CD4-positive, alpha-beta T cell (primary cell): Measurements from ENCODE around the gene PTH1R. TPM values are rescaled to one million over a fixed set of nuclear protein-coding genes. Genes with fewer than 3 reads are reported as not detected.

Experiments used
- ATAC-seq: fragments of 200-7000 bp; cut with Tn5 transposase; one replicate; pipeline ENCODE4 v1.10.0; 2022; ENCODE audit warnings: mild to moderate bottlenecking; ENCODE audit not compliant: poor library complexity
- CTCF ChIA-PET: fragments of 350-600 bp; sonication (Branson Sonifier 250); formaldehyde crosslinking; loops from one replicate; lab custom pipeline; 2021; ENCODE audit warnings: antibody characterized with exemption, inconsistent platforms; lab: Charles Lee
- POLR2A ChIA-PET: fragments of 350-600 bp; sonication (Branson Sonifier 250); formaldehyde crosslinking; loops from one replicate; lab custom pipeline; 2021; ENCODE audit warnings: antibody characterized with exemption, inconsistent platforms; lab: Charles Lee
- DNase-seq, 14 experiments: peaks; one replicate each; pipeline ENCODE4 v3.0.0-alpha.2; 2013 to 2020; ENCODE audit warnings: mixed read lengths in 2 of 14
- H3K27ac ChIP-seq, 2 donors: one replicate each; pipeline versions ENCODE4 v1.5.1 to v1.7.0; 2013; ENCODE audit warnings: low read length in 2 of 2, low read depth in 1 of 2, mild to moderate bottlenecking in 1 of 2
- H3K27me3 ChIP-seq, 2 experiments: 1 replicate in 1 of 2; 2 replicates in 1 of 2; pipeline versions ENCODE4 v1.6.1 to v1.7.0; 2013; ENCODE audit warnings: low read length in 2 of 2, control low read depth in 1 of 2, mild to moderate bottlenecking in 1 of 2, moderate library complexity in 1 of 2; ENCODE audit not compliant: insufficient read depth in 2 of 2, control insufficient read depth in 1 of 2
- H3K36me3 ChIP-seq: one replicate; pipeline ENCODE4 v1.6.1; 2013; ENCODE audit warnings: low read length, control low read depth; ENCODE audit not compliant: insufficient read depth
- H3K4me1 ChIP-seq: one replicate; pipeline ENCODE4 v1.6.1; 2013; ENCODE audit warnings: low read length, control low read depth; ENCODE audit not compliant: insufficient read depth
- H3K4me3 ChIP-seq: one replicate; pipeline ENCODE4 v1.5.1; 2013; ENCODE audit warnings: mild to moderate bottlenecking, low read length, moderate library complexity
- H3K9me3 ChIP-seq, 2 experiments: 1 replicate in 1 of 2; 2 replicates in 1 of 2; pipeline versions ENCODE4 v1.6.1 to v1.7.0; 2013; ENCODE audit warnings: low read length in 2 of 2, mild to moderate bottlenecking in 2 of 2, control low read depth in 1 of 2, moderate library complexity in 1 of 2; ENCODE audit not compliant: control insufficient read depth in 1 of 2, insufficient read depth in 1 of 2
- H3K27ac Mint-ChIP-seq: one replicate; pipeline ENCODE4 v1.8.0; 2020; ENCODE audit warnings: mixed read lengths
- H3K27me3 Mint-ChIP-seq: one replicate; pipeline ENCODE4 v1.8.0; 2021; ENCODE audit warnings: mixed read lengths
- H3K36me3 Mint-ChIP-seq: one replicate; pipeline ENCODE4 v1.8.0; 2021; ENCODE audit warnings: low read depth, mixed read lengths
- H3K4me1 Mint-ChIP-seq: one replicate; pipeline ENCODE4 v1.8.0; 2021; ENCODE audit warnings: low read depth, mixed read lengths
- H3K4me3 Mint-ChIP-seq: one replicate; pipeline ENCODE4 v1.8.0; 2020; ENCODE audit warnings: mild to moderate bottlenecking, mixed read lengths
- H3K9me3 Mint-ChIP-seq: one replicate; pipeline ENCODE4 v1.8.0; 2020; ENCODE audit warnings: mixed read lengths
- intact Hi-C, 2 experiments: fragments of 100-400 bp; cut with DNase I in 1 of 2; cut with micrococcal nuclease in 1 of 2; formaldehyde crosslinking; loops; one replicate each; pipeline versions ENCODE4 v1.15.1 to v1.9.0; 2023 to 2025; cut with DNase I, micrococcal nuclease
- total RNA-seq, 174 experiments: library from RNA in 2 of 174; stranded (reverse) in 2 of 174; gene quantifications; one replicate each; pipeline ENCODE4 v1.2.3 and lab custom pipeline; 2021 to 2026
- TF ChIP-seq, protein P1 (sequence below): fragments of 200-600 bp; IDR thresholded peaks from one replicate; pipeline ENCODE4 v1.8.0; 2022; ENCODE audit warnings: antibody characterized with exemption, mild to moderate bottlenecking

PTH1R gene
- total RNA-seq, 2 experiments from 2014 or later: not detected

DNA sequence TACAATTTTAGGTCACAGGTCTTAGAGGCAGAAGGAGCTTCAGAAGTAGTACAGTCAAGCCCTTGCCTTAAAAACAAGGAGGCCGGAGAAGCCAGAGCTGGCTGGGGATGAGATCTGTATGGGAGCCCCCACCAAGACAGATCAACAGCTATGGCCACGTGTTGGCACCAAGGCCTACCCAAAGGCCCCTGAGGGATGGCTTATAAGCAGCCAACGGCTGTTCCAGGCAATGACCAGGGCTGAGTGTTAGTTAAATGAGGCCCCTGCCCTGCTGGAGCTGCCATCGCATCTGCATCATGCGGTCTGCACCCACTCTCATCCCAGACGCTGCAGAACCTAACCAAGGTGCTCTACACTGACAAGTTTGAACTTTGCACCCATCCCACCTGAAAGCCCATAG, 55.7 kb downstream of the PTH1R start:
- Histone ChIP-seq H3K9me3 (peaks cover 0 to 3% of the 10 kb centered on the region in 2 experiments), H3K36me3 (peaks cover 34% of the 10 kb centered on the region), H3K27me3 (no peaks in the 10 kb centered on the region), H3K4me1 (peaks cover 77% of the 10 kb centered on the region), H3K27ac (peak overlapping the region in 1 of 2 donors; percentile 32), H3K4me3 (no peak overlapping the region)
- ChIA-PET CTCF (interaction anchor here (0.9 kb wide), 1 partner anchor 10 kb away, joined by 4 read pairs; no protein-coding TSS in a partner anchor), POLR2A (interaction anchor here (1.0 kb wide), 1 partner anchor 54 kb away, joined by 3 read pairs; no protein-coding TSS in a partner anchor)
- intact Hi-C loops: no loop called here
- ATAC-seq (no peak), DNase-seq (no peak)
- Mint-ChIP-seq H3K36me3 (peaks cover 58% of the 10 kb centered on the region), H3K4me3 (no peak overlapping the region), H3K27me3 (no peaks in the 10 kb centered on the region), H3K4me1 (peaks cover 55% of the 10 kb centered on the region), H3K9me3 (no peaks in the 10 kb centered on the region), H3K27ac (peak overlapping the region; percentile 55)
- TF ChIP-seq, protein P1, sequence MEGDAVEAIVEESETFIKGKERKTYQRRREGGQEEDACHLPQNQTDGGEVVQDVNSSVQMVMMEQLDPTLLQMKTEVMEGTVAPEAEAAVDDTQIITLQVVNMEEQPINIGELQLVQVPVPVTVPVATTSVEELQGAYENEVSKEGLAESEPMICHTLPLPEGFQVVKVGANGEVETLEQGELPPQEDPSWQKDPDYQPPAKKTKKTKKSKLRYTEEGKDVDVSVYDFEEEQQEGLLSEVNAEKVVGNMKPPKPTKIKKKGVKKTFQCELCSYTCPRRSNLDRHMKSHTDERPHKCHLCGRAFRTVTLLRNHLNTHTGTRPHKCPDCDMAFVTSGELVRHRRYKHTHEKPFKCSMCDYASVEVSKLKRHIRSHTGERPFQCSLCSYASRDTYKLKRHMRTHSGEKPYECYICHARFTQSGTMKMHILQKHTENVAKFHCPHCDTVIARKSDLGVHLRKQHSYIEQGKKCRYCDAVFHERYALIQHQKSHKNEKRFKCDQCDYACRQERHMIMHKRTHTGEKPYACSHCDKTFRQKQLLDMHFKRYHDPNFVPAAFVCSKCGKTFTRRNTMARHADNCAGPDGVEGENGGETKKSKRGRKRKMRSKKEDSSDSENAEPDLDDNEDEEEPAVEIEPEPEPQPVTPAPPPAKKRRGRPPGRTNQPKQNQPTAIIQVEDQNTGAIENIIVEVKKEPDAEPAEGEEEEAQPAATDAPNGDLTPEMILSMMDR: no peak

DNA sequence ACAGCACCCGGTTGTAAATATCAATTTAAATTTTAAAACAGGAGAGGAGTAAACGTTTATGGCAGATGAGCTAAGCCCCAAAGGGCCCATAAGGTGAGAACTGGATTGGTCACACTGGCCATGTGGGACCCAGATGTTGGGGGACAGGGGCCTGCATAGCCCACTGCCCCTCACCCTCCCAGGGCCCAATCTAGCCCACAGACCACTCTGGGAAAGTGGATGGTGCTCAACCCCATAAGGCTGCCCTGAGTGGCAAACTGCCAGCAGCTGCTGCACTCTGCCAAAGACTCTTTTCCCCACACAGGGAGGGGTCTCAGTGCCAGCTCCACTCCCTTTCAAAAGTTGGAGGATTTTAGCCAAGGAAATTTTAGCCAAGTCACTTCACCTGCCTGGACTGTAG, 56.6 kb downstream of the PTH1R start:
- no peak for ATAC-seq
- Mint-ChIP-seq H3K27me3 (no peaks in the 10 kb centered on the region), H3K4me1 (peaks cover 51% of the 10 kb centered on the region), H3K4me3 (no peak overlapping the region), H3K9me3 (no peaks in the 10 kb centered on the region), H3K27ac (peak overlapping the region; percentile 30), H3K36me3 (peaks cover 56% of the 10 kb centered on the region)
- TF ChIP-seq, protein P1: no peak
- DNase-seq: no peak
- CTCF ChIA-PET: interaction anchor here (0.9 to 2.0 kb wide), 2 partner anchors 11 to 24 kb away, joined by 4 to 5 read pairs; no protein-coding TSS in a partner anchor
- intact Hi-C loops: no loop called here
- H3K9me3 ChIP-seq: peaks cover 0 to 3% of the 10 kb centered on the region in 2 experiments
- H3K4me1 ChIP-seq: peaks cover 75% of the 10 kb centered on the region
- H3K4me3 ChIP-seq: no peak overlapping the region
- POLR2A ChIA-PET: interaction anchor here (1.0 kb wide), 1 partner anchor 53 kb away, joined by 3 read pairs; no protein-coding TSS in a partner anchor
- no peak overlapping the region for H3K27ac ChIP-seq
- no peaks in the 10 kb centered on the region for H3K27me3 ChIP-seq
- peaks cover 42% of the 10 kb centered on the region for H3K36me3 ChIP-seq

DNA sequence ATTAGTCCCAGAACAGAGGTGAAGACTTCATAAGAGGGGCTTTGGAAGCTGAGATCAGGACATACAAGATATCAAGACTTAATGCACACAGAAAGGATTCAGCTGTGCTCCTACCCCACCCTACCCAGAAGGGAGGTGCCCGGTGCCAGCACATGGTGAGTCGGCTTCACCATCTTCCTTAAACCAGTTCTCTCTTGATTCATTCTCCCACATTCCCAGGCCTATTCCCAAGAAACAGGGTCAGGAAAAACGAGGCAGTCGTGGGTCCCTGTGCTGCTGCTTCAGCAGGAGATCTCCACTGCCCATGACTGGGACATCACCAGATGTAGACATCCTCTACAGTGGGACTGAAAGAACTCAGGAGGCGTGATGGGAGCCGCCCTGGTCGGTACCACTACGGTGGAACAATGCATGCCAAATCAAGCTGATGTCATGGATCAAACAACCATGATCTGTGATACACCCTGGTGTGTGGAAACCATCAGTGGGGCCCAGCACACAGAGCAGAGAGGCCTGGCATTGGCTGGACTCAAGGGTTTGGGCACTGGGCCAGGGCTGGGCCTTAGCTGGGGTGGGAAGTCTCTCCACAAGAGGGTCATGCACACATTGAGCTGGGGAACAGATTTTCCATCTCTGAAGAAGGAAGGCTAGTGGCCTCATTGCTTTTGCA, 57.1 kb downstream of the PTH1R start:
- TF ChIP-seq, protein P1: no peak
- POLR2A ChIA-PET: interaction anchor here (1.0 kb wide), 1 partner anchor 53 kb away, joined by 3 read pairs; no protein-coding TSS in a partner anchor
- no peaks in the 10 kb centered on the region for H3K9me3 Mint-ChIP-seq
- H3K4me1 Mint-ChIP-seq: peaks cover 50% of the 10 kb centered on the region
- Histone ChIP-seq H3K27me3 (no peaks in the 10 kb centered on the region), H3K4me3 (no peak overlapping the region), H3K4me1 (peaks cover 74% of the 10 kb centered on the region), H3K9me3 (no peaks in the 10 kb centered on the region), H3K27ac (no peak overlapping the region), H3K36me3 (peaks cover 47% of the 10 kb centered on the region)
- no peaks in the 10 kb centered on the region for H3K27me3 Mint-ChIP-seq
- H3K36me3 Mint-ChIP-seq: peaks cover 56% of the 10 kb centered on the region
- no peak for DNase-seq
- H3K27ac Mint-ChIP-seq: peak overlapping the region; percentile 30
- no peak overlapping the region for H3K4me3 Mint-ChIP-seq
- ATAC-seq: no peak
- intact Hi-C loops: no loop called here
- CTCF ChIA-PET: interaction anchor here (1.1 to 2.0 kb wide), 2 partner anchors 15 to 25 kb away, joined by 3 to 5 read pairs; no protein-coding TSS in a partner anchor
